Measurements from ENCODE around the gene ACSL1. TPM values are rescaled to one million over a fixed set of nuclear protein-coding genes. Genes with fewer than 3 reads are reported as not detected.

Gene ACSL1
- total and polyA plus RNA-seq, 2 donors (not counting 1 experiment from before 2014, with no cell fraction given): 15.4 to 30.1 TPM

- no peak for DNase-seq (ENCODE audit: low read depth in 2 of 2)
These were observed 51.6 kb downstream of the ACSL1 start for GRCh38 chr4:184774152-184774551.

GRCh38 chr4:184771416-184771815 lies 54.4 kb downstream of the ACSL1 start:
- no peaks in the 10 kb centered on the region for H3K4me1 ChIP-seq (ENCODE audit: control insufficient read depth, extremely low read depth, insufficient read depth, low read length)
- H3K79me2 ChIP-seq (ENCODE audit: control insufficient read depth, insufficient read depth, low read length): no peaks in the 10 kb centered on the region
- no peaks in the 10 kb centered on the region for H4K20me1 ChIP-seq (ENCODE audit: control insufficient read depth, extremely low read depth, insufficient read depth, low read length)
- no peak overlapping the region for H3K4me3 ChIP-seq (replicated peaks in 1 of 4; ENCODE audit: control extremely low read depth in 1 of 4, insufficient read depth in 1 of 4, low read depth in 3 of 4, low read length in 4 of 4)
- TF ChIP-seq, protein P1, sequence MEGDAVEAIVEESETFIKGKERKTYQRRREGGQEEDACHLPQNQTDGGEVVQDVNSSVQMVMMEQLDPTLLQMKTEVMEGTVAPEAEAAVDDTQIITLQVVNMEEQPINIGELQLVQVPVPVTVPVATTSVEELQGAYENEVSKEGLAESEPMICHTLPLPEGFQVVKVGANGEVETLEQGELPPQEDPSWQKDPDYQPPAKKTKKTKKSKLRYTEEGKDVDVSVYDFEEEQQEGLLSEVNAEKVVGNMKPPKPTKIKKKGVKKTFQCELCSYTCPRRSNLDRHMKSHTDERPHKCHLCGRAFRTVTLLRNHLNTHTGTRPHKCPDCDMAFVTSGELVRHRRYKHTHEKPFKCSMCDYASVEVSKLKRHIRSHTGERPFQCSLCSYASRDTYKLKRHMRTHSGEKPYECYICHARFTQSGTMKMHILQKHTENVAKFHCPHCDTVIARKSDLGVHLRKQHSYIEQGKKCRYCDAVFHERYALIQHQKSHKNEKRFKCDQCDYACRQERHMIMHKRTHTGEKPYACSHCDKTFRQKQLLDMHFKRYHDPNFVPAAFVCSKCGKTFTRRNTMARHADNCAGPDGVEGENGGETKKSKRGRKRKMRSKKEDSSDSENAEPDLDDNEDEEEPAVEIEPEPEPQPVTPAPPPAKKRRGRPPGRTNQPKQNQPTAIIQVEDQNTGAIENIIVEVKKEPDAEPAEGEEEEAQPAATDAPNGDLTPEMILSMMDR (conservative IDR thresholded peaks at IDR 0.05 in 1 of 2, IDR thresholded peaks at IDR 0.05 in 1 of 2; ENCODE audit: low read depth in 1 of 2, low read length in 2 of 2): no peak
- TF ChIP-seq EZH2 (IDR thresholded peaks at IDR 0.05; ENCODE audit: low read length, missing control alignments): no peak
- no peak overlapping the region for H2AFZ ChIP-seq (ENCODE audit: low read length)
- no peak for DNase-seq (ENCODE audit: low read depth in 2 of 2)
- no peaks in the 10 kb centered on the region for H3K27me3 ChIP-seq (ENCODE audit: control insufficient read depth, insufficient read depth, low read length)
- peaks cover 2% of the 10 kb centered on the region for H3K36me3 ChIP-seq (ENCODE audit: control insufficient read depth, insufficient read depth, low read length)
- no peak overlapping the region for H3K4me2 ChIP-seq (ENCODE audit: extremely low read depth, insufficient read depth, low read length)
- no peaks in the 10 kb centered on the region for H3K9me3 ChIP-seq (ENCODE audit: control insufficient read depth, insufficient read depth, low read depth, low read length)
- H3K9ac ChIP-seq (ENCODE audit: insufficient read depth, low read length): no peak overlapping the region
- H3K27ac ChIP-seq (ENCODE audit: insufficient read depth, low read length): no peak overlapping the region

More at GRCh38 chr4:184774152-184774551, 51.6 kb downstream of the ACSL1 start:
- Histone ChIP-seq H3K36me3 (ENCODE audit: control insufficient read depth, insufficient read depth, low read length) (no peaks in the 10 kb centered on the region), H3K4me1 (ENCODE audit: control insufficient read depth, extremely low read depth, insufficient read depth, low read length) (no peaks in the 10 kb centered on the region), H3K27me3 (ENCODE audit: control insufficient read depth, insufficient read depth, low read length) (no peaks in the 10 kb centered on the region), H4K20me1 (ENCODE audit: control insufficient read depth, extremely low read depth, insufficient read depth, low read length) (no peaks in the 10 kb centered on the region), H3K4me2 (ENCODE audit: extremely low read depth, insufficient read depth, low read length) (no peak overlapping the region), H2AFZ (ENCODE audit: low read length) (no peak overlapping the region), H3K9me3 (ENCODE audit: control insufficient read depth, insufficient read depth, low read depth, low read length) (no peaks in the 10 kb centered on the region), H3K9ac (ENCODE audit: insufficient read depth, low read length) (no peak overlapping the region), H3K27ac (ENCODE audit: insufficient read depth, low read length) (no peak overlapping the region), H3K4me3 (replicated peaks in 1 of 4; ENCODE audit: control extremely low read depth in 1 of 4, insufficient read depth in 1 of 4, low read depth in 3 of 4, low read length in 4 of 4) (no peak overlapping the region), H3K79me2 (ENCODE audit: control insufficient read depth, insufficient read depth, low read length) (no peaks in the 10 kb centered on the region)
- TF ChIP-seq, protein P1 (conservative IDR thresholded peaks at IDR 0.05 in 1 of 2, IDR thresholded peaks at IDR 0.05 in 1 of 2; ENCODE audit: low read depth in 1 of 2, low read length in 2 of 2): no peak
- no peak for TF ChIP-seq EZH2 (IDR thresholded peaks at IDR 0.05; ENCODE audit: low read length, missing control alignments)

- Histone ChIP-seq H3K9ac (ENCODE audit: insufficient read depth, low read length) (no peak overlapping the region), H3K4me3 (replicated peaks in 1 of 4; ENCODE audit: control extremely low read depth in 1 of 4, insufficient read depth in 1 of 4, low read depth in 3 of 4, low read length in 4 of 4) (no peak overlapping the region), H3K27me3 (ENCODE audit: control insufficient read depth, insufficient read depth, low read length) (no peaks in the 10 kb centered on the region), H3K79me2 (ENCODE audit: control insufficient read depth, insufficient read depth, low read length) (no peaks in the 10 kb centered on the region), H3K4me2 (ENCODE audit: extremely low read depth, insufficient read depth, low read length) (no peak overlapping the region), H2AFZ (ENCODE audit: low read length) (no peak overlapping the region), H3K27ac (ENCODE audit: insufficient read depth, low read length) (no peak overlapping the region), H3K36me3 (ENCODE audit: control insufficient read depth, insufficient read depth, low read length) (peaks cover 5% of the 10 kb centered on the region), H3K9me3 (ENCODE audit: control insufficient read depth, insufficient read depth, low read depth, low read length) (no peaks in the 10 kb centered on the region), H3K4me1 (ENCODE audit: control insufficient read depth, extremely low read depth, insufficient read depth, low read length) (no peaks in the 10 kb centered on the region), H4K20me1 (ENCODE audit: control insufficient read depth, extremely low read depth, insufficient read depth, low read length) (no peaks in the 10 kb centered on the region)
- TF ChIP-seq EZH2 (IDR thresholded peaks at IDR 0.05; ENCODE audit: low read length, missing control alignments): no peak
- TF ChIP-seq, protein P1 (conservative IDR thresholded peaks at IDR 0.05 in 1 of 2, IDR thresholded peaks at IDR 0.05 in 1 of 2; ENCODE audit: low read depth in 1 of 2, low read length in 2 of 2): no peak
- DNase-seq (ENCODE audit: low read depth in 2 of 2): no peak
These were observed 56.5 kb downstream of the ACSL1 start for GRCh38 chr4:184769141-184769765.
